ENCODE data around the gene ZNF189. TPM values are rescaled to one million over a fixed set of nuclear protein-coding genes. Genes with fewer than 3 reads are reported as not detected.
"Not testable (repeated sequence)": the region's sequence is repeated elsewhere in the genome, so short reads cannot be mapped to it uniquely, and the experiment has no call there.

ZNF189 gene
- polyA plus RNA-seq, 3 donors: 40.0 to 51.3 (median 47.9) TPM

DNA sequence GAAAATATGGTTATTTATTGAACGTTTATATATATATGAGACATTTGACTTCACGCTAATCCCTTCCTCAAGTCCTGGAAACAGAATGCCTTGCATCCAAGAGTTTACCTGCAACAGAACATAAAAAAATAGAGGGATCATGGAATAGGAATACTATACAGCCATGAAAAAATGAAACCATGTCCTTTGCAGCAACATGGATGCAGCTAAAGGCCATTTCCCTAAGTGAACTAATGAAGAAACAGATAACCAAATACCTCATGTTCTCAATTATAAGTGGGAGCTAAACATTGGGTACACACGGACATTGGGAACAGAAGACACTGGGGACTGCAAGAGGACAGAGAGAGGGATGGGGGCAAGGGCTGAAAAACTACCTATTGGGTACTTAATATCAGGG lies 26.8 kb upstream of the ZNF189 start:
- DNase-seq (ENCODE audit: extremely low read depth in 1 of 11, low read depth in 9 of 11, low spot score in 4 of 11): no peak

DNA sequence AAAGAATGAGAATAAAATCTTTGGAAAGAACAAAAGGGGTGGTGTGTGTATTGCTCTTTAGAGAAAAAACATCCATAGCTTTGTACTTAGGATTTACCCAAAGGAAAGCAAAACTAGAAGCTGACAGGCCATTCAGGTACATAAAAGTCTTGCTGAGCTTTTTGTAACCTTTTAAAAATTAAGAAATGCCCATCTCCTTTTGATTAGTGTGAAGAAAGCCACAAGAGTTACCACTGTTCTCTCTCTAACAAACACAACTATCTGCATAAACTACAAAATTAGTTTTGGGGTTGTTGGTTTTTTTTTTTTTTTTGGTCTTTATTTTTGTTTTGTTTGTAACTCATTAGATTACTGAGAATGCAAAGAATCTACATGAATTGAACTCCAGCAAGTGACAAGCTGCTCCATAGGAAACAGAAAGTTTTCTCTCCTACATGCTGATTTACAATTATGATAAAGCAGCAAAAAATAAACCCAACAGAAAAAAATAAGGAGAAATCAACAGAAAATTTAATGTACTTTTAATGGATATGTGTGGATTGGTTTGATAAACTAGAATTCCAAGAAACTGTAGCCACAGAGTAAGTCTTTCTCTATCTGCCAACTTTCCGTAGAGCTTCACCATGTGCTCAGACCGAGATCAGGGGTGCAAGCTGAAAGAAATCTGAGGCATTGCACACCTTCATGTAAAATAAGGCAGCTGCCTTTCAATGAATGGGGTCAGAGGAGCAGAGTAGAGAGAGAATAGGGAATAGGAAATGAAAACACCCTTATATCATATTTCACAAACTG lies 26.1 kb upstream of the ZNF189 start:
- DNase-seq (ENCODE audit: extremely low read depth in 1 of 11, low read depth in 9 of 11, low spot score in 4 of 11): no peak

DNA sequence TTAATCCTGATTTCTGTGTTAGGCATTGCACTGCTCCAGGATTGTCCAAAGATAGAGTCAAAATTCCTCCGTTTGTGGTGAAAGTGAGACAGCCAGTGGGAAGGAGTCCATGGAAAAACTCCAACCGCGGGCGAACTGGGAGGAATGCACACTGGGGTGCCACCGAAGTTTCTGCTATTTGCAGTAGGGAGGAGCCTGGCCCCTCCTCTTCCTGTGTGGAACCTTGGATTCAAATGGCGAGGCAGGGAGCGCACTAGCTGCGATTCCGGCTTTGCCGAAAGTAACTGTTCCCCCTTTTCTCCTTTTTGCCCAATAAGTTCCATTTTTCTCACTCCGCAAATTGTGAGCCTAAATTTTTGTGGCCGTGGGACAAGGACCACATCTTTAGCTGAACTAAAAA lies 23.1 kb upstream of the ZNF189 start:
- no peak for DNase-seq (ENCODE audit: extremely low read depth in 1 of 11, low read depth in 9 of 11, low spot score in 4 of 11)

DNA sequence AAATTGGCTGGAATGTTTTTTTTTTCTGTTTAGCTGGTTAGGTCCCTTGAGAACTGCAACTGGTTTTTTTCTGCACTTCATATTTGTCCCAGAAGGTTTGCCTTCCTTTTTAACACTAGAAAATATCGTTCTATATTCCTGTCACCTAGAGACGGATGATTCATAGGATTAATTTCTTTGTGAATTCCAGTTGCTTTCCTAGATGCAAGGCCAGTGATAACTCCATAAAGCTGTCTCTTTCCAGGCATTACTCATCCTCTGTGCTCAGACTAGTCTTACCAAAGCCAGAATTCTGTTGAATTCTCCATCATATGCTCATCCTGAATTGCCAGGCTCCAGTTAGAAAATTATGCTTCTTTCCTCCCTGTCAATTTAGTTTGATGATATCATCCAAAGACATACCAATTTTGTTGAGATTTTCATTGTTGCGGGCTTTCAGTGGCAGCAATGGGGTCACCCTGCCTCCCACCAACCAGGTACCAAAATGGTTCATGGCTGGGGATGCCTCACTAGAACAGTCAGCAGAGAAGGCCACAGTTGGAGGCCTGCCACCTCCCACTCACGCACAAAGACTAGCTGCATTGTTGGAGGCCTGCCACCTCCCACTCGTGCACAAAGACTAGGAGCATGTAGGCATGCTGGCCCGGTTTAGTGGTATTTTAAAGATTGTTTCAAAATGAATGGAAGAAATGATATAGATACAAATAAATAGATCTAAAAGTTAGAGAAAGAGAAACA lies 22.4 kb upstream of the ZNF189 start:
- no peak for DNase-seq (ENCODE audit: extremely low read depth in 1 of 11, low read depth in 9 of 11, low spot score in 4 of 11)

- DNase-seq (ENCODE audit: extremely low read depth in 1 of 11, low read depth in 9 of 11, low spot score in 4 of 11): no peak
These were observed 18.4 kb upstream of the ZNF189 start for GRCh38 chr9:101380295-101380694.

- no peak for DNase-seq (ENCODE audit: extremely low read depth in 1 of 11, low read depth in 9 of 11, low spot score in 4 of 11)
These were observed 17.5 kb upstream of the ZNF189 start for GRCh38 chr9:101381118-101381517.

- no peak for DNase-seq (ENCODE audit: extremely low read depth in 1 of 11, low read depth in 9 of 11, low spot score in 4 of 11)
These were observed 16.8 kb upstream of the ZNF189 start for GRCh38 chr9:101381833-101382342.

- DNase-seq (ENCODE audit: extremely low read depth in 1 of 11, low read depth in 9 of 11, low spot score in 4 of 11): no peak
These were observed 15.3 kb upstream of the ZNF189 start for GRCh38 chr9:101383361-101383760.

- DNase-seq (ENCODE audit: extremely low read depth in 1 of 11, low read depth in 9 of 11, low spot score in 4 of 11): not testable (repeated sequence)
These were observed 13.6 kb upstream of the ZNF189 start, which contains the start of gene BAAT for GRCh38 chr9:101384873-101385536. Gene BAAT (minus strand): TSS chr9:101385006. CDS start chr9:101371404, 13,602 bp downstream.

- DNase-seq (ENCODE audit: extremely low read depth in 1 of 11, low read depth in 9 of 11, low spot score in 4 of 11): peak in 2 of 11 donors; percentile 18 to 22
These were observed 10.7 kb upstream of the ZNF189 start for GRCh38 chr9:101387871-101388506.

DNA sequence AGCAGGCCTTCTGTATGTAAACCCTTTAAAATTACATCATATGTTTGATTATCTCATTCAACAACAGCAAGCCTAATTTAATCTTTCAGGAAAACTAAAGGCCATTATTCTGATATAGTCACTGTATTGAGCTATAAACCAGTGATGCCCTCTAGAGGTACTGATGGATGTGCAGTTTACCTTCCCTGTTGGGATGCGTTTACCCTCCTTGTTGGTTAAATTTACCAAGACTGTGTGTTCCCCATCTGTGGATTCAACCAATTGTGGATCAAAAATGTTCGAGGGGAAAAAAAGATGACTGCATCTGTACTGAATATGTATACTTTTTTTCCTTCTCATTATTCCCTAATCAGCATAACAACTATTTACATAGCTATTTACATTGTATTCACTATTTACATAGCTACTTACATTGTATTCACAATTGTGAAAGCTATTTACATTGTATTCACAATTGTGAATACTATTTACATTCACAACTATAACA lies 10.1 kb upstream of the ZNF189 start:
- no peak for DNase-seq (ENCODE audit: extremely low read depth in 1 of 11, low read depth in 9 of 11, low spot score in 4 of 11)

GRCh38 chr9:101393135-101393534 lies 5.5 kb upstream of the ZNF189 start:
- no peak for DNase-seq (ENCODE audit: extremely low read depth in 1 of 11, low read depth in 9 of 11, low spot score in 4 of 11)

GRCh38 chr9:101394687-101395086 lies 4.0 kb upstream of the ZNF189 start:
- no peak for DNase-seq (ENCODE audit: extremely low read depth in 1 of 11, low read depth in 9 of 11, low spot score in 4 of 11)

- DNase-seq (ENCODE audit: extremely low read depth in 1 of 11, low read depth in 9 of 11, low spot score in 4 of 11): peak in 2 of 11 donors; percentile 7 to 9
These were observed 944 bp upstream of the ZNF189 start for GRCh38 chr9:101397746-101398067.

- peak in 3 of 11 donors; percentile 14 to 35 (median 23) for DNase-seq (ENCODE audit: extremely low read depth in 1 of 11, low read depth in 9 of 11, low spot score in 4 of 11)
These were observed 435 bp downstream of the ZNF189 start for GRCh38 chr9:101398930-101399642.

GRCh38 chr9:101399643-101399970 lies 956 bp downstream of the ZNF189 start:
- no peak for DNase-seq (ENCODE audit: extremely low read depth in 1 of 11, low read depth in 9 of 11, low spot score in 4 of 11)

DNA sequence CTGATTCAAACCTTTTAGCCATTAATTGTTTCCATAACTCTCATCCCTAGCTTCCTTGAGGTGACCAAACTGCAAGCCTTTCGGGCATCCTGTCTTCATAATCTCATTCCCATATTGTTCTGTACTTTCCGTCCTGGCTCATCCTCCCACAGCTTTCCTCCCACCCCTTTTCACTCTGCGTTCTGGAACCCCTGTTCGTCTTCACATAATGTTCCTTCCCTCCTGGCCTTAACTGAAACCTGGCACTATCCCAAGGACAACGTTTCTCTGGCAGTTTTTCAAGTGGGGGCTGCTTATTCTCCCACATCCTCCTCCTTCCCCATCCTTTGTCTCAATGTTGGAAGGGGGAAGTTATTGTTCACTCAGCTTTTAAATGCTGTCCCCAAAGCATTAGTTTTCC lies 1.5 kb downstream of the ZNF189 start:
- DNase-seq (ENCODE audit: extremely low read depth in 1 of 11, low read depth in 9 of 11, low spot score in 4 of 11): peak in 1 of 11 donors; percentile 14

GRCh38 chr9:101403516-101404285 lies 5.0 kb downstream of the ZNF189 start:
- DNase-seq (ENCODE audit: extremely low read depth in 1 of 11, low read depth in 9 of 11, low spot score in 4 of 11): no peak

Data from renal cortex interstitium (tissue), 11 donors.